NCI-H226 (cell line): ENCODE measurements around the gene KIRREL3.

ENCODE experiments used
- DNase-seq: peaks from one replicate; pipeline ENCODE4 v3.0.0-alpha.2; 2015

The KIRREL3 gene

DNA sequence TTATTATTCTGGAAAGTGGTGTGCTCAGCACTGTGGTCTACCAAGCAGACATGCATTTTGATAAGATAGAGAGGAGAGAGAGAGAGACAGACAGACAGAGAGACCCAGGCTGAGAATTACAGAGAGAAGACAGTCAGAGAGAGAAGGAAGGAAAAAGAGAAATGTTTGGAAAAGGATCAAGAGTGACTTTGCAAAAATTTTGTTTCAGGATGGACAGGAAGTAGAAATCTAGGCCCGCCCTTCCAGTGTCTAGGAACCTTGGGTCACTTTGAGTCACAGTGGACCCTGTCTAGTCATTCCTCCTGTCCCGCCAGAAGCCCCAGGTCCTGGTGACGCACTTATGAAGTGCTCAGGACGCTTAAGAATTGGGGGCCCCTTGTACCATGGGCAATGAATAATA, 478.4 kb downstream of the KIRREL3 start:
- DNase-seq, result no peak

DNA sequence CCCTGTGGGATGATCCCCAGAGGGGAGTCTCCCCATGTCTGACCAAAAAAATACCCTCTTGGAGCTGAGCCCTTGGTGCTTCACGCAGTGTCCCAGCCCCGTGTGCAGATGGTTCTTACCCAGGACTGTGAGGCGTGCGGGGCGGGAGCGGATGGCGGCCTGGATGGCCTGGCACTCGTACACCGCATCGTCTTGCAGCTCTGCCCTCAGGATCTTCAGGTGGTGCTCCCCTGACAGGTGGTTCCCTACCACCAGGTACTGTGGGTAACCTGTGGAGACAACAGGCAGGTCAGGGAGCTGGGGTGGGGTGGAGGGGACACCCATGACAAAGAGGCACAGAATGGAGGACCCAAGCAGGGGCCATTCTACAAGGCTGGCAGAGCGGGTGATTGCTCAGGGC, 479.4 kb downstream of the KIRREL3 start:
- DNase-seq, result no peak

DNA sequence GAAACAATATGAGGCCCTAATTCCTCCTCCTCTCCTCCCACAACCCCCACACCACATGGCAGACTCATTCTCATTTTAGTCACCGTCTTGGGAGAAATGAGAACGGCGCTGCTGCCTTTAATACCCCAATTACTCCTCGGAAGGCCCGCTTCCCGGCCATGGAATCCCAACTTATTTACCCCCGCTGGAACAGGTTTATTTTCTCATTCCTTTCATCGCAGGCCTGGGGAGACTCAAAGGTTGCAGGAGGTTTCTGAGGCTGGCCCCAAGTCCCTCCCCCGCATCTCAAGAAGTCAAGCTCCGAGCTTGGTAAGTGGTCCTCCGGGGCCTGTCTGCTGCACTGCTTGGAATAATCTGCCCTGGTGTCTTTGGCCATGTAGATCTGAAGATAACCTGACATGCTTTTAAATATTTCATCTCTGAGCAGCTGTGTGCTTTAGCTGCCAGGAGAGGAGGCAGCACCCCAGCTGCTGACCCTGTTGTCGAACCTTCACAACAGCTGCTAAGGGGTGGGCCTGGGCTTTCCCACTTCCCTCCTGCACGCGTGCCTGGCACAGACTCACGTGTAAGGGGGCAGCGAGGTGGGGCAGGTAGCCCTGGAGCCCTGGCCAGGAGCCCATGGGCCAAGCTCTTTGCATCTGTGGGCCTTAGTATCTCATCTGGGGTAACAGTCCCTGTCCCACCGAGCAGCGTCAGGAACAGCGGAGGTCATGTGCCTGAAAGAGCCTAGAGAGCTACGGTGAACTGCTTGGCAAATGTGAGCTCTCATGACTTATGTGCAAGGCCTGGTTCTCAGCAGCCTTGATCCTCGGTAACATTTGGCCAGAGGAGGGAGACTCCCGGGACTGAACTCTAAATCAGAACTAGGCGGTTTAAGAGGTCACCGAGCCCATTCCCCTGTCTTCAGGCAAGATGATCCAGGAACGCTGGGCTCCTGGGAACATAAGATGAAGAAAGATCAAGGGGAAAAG, 480.5 kb downstream of the KIRREL3 start:
- no peak for DNase-seq

DNA sequence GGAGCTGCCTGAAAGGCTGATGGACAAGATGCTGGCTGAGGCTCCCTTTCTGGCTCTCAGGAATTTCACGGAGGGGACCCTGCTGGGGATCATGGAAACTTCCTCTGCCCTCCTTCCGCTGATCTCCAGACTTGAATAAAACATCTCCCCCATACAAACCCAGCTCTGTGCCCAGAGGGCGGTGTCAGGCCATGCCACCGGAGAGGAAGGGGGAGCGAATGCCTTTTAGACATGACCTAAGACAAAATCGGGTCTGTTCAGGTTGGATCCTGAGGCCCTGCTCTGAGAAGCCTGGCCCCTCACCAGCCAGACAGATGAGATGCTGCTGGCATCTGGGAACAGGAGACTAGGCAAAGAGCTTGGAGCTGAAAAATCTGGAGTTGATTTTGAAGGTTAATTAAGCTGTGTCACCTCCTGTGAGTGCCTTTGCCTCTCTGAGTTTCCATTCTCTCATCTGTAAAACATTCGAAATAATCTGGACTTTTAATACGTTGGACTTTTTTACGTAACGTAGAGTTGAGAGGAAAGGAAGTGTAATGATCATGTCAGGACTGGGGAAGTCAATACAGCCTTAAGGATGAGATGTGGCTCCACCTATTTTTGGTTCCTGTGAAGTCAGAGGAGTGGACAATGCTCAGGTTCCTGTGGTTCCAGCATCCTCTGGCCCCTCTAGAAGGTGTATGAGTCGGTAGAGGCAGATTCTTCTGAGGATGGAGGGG, 481.4 kb downstream of the KIRREL3 start:
- no peak for DNase-seq

DNA sequence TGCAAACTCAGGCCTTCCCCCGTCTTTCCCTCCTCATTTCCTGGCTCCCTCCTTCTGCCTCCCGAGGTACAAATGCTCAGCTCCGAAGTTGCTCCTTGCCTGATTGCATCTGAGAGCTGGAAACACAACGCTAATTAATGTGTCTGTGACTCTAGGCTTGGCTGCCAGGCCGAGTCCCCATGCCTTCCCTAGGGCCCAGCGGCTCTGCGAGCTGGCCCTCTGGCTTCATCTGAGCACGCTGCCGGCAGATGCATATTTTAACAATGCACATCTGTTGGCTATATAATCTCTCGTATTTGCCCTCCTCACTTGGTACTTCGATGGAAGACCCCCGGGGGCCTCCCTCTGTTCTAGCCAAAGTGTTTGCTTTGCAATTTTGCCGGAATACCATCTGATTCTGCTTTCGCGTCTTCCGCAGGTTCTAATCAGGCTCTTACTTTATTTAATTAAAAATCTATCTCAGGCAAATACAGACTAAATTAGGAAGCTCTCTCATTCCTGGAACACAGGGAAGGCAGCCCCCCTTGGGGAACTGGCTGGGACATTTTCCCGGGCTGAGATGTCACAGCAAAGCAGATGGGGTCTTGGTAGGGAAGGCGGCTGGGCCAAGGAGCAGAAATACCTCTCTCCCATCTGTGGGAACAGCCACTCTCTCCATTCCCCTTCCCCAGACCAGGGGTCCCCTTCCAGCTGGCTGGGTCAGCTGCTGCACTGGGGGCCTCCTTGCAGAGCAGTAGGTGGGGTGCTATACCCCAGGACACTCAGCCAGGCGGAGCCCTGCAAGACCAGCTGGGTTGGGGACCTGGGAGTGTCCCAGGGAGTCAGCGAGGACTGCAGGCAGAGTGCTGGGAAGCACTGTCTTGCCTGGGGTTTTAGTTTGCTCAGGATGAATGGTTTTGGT, 482.2 kb downstream of the KIRREL3 start:
- DNase-seq, result no peak

DNA sequence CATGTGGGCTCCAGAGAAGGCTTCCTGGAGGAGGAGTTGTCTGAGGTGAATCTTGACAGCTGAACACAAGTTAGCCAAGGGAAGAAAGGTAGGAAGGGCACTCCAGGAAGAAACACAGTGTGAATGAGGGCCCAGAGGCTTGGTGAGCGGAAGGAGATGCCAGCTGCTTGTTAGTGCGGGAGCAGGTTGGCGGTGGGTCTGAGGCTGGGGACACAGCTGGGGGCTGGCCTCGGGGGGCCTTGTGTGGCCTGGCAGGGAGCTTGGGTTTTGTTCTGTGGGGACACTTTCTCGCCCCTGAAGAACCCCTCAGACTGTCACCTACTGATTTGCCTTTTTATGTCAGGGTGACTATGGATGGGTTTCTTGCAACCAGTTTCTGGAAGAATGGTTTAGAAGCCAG, 485.1 kb downstream of the KIRREL3 start:
- no peak for DNase-seq

DNA sequence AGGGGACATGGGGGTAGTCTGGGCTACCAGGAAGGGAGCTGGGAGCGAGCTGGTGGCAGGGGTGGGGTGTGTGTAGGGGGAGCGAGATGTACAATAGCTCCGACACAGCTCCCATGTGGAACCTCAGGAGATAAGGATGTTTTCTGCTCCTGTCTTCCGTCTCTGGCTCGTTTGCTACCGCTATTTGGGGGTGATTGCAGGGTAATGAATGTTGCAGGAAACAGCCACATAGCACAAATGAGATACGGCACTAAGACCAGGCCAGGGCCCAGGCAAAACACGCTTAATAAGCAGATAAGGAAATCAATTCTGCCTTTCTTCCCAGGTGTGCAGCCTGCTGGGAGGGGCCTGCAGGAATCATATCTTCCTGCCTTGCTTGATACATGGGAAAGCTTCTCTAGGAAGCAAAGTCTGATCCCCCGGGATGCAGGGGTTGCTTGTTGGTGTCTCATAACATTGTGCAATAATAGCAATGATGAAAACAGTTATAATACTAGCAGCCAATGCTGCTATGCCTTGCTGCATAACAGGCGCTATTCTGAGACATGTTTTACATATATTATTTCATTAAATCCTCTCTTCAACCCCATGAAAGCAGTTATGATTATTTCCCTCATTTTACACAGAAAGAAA, 486.4 kb downstream of the KIRREL3 start:
- DNase-seq, result no peak

DNA sequence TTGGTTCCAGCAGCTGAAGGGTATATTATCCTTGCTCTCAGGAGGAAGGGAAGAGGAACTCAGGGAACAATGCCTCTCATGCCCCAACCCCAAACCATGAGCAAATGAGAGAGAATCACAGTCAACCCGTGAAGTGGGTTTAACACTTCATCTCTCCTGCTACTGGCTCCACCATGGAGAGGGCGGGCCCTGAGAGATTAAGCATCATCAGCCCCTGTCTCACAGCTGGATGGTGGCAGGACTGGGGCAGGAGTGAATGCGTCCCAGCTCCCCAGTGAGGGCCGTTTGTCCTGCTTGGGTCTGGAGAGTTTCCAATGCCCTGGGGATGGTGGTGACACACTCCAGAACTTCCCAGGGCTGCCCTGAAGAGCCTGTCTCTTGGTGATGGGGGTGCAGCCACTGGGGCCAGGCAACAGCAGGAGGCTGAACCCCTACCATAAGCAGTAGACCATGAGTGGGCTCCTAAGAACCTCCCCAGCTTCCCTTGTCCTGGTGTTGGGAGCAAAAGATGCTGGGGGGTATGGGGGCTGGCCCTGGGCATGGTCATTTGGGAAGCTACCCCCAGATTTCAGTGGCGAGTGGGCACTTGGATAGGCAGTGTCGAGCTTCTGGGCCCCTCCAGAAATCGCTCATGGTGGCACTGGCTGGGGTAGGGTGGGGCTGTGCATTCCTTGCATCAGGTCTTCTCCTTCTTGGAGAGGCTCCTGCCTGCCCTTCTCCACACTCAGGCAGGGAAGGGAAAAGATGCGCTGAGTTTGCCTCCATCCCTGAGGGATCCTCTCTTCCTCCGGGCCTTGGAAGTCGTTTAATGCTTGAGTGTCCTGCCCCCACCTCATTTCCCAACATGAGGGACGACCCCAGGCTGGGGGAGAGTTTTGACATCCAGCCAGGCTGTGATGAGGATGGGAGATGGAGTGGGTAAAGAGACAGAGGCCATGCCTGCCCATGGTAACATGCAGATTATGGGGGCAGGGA, 487.5 kb downstream of the KIRREL3 start:
- no peak for DNase-seq

DNA sequence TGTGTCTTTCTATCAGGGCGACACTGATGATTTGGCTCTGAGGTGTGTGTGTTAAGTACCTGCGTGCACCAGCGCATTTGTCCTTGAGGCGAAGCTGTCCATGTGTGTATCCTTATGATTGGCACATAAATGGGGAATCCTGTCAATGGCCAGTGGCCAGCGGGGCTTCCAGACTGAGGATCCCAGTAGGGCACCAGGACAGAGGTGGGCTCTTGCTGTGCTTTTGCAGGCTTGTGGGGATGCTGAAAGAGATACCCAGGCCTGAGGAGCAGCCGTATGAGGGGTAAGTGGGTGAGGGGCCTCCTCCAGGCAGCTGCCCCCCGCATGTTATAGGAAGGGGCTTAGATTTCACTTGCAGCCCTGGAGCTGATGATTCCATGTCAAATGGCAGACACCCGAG, 488.3 kb downstream of the KIRREL3 start:
- no peak for DNase-seq

DNA sequence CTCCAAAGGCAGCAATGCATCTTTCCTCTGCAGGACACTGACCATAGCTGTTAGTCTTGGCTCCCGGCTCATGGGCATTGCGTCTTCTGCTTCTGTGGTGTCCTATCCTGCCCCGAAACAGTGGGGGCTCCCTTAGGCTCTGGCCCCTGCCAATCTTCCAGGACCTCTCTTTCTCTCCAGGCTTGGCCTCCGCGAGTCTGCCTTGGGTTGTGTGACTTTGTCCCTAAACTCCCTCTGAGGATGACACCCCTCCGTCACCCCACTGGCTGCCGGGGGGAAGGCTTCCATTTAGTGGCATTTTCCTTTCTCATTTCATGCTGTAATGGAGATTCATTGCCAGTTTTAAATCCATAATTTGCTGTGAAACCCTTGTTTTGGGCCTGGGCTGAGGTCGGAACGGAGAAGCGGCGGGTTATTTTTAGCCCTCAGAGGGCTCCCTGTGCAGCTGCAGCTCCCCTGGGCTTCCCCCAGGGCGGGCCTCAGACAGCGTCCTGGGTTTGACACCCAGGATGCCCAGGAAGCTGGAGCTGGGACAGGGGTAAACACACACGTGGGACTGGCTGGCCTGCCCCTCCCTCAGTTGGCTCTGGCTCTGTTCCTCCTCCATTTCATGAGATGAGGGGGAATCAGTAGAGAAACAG, 489.0 kb downstream of the KIRREL3 start:
- DNase-seq, result no peak

DNA sequence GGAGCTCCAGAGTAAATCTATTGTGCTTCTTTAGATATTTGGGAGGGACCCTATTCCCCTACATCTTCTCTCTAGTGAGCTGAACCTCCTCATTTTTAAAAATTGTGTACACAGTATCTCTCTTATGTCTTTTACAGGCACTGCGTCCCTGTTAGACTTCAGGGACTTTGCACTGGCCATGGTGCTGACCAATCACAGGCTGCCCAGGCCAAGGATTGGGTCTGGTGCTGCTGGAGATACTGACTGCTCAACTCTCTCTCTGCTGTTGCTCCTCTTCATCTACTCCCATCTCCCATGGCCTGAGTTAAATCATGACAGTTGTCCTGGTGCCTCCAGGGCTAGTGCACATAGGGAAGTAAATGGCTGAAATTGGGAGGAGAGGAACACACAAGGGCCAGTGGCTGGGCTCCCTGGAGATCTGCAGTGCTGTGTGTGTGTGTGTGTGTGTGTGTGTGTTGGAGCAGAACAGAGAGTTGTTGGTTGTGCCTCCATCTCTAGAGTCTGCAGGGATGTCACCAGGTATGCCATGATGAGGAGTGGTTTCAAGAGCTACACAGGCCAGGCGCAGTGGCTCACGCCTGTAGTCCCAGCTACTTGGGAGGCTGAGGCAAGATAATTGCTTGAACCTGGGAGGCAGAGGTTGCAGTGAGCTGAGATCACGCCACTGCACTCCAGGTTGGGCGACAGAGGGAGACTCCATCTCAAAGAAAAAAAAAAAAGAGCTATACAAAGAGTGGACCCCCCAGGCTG, 489.8 kb downstream of the KIRREL3 start:
- DNase-seq, result no peak

DNA sequence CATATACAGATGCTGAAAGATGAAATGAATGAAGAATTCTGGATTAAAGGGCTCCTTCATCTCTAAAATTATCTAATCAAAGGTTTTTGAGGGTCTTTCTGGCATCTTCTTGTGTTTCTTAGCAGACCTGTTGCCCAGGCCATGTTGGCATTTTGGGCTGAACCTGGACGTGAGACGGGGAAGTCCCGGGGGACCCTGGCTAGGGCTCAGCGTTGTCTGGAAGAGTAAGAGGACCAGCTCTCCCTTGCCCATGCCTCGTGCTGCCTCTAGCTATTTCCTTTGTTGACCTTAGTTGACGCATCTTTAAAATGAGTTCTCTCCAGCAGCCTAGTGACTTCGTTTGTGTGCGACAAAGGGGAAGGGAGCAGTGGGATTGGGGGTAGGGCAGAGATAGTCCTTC, 492.9 kb downstream of the KIRREL3 start:
- DNase-seq, result no peak

DNA sequence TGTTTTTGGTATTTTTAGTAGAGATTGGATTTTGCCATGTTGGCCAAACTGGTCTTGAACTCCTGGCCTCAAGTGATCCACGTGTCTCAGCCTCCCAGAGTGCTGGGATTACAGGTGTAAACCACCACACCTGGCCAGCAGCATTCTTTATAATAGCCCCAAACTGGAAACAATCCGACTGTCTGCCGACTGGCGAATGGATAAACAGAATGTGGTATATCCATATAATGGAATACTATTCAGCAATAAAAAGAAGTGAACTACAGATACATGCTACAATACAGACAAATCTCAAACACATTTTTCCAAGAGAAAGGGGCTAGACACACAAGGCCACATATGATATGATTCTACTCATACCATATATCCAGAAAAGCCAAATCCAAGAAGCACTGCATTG, 493.8 kb downstream of the KIRREL3 start:
- no peak for DNase-seq

DNA sequence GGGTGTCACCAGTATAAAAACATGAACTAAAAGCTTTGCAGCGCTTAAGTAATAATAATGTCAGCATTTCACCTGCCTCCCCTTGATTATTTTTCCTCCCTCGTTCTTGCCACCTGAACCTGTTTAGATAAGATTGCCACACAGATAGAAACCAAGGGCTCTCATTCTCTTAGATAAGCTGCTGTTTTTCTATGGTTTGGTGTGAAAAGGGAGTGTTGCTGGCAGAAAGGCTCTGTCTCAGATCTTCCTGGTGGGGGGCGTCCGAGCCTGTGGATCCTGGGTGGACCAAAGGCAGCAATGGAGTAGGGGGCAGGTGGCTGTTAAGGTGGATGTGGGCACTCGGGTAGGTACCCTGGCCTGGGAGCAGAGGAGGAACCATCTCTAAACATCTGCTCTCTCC, 497.6 kb downstream of the KIRREL3 start:
- no peak for DNase-seq

DNA sequence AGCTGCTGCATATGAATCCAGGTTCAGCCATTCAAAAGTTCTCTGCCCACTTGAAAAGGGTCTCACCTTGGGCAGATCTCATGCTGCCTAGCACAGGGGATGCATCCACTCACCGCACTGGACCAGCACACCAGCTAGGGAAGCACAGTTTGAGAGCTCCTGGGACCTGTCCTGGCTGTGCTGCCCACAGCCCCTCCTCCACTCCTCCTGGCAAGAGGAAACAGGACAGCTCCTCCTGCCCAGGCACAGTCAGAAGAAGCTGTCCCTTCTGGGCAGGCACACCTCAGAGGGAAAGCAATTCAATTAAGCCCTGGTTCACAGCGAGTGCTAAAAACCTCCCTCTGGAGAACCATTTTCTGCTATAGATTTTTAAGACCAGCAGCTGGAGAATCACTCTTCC, 498.4 kb downstream of the KIRREL3 start:
- no peak for DNase-seq

DNA sequence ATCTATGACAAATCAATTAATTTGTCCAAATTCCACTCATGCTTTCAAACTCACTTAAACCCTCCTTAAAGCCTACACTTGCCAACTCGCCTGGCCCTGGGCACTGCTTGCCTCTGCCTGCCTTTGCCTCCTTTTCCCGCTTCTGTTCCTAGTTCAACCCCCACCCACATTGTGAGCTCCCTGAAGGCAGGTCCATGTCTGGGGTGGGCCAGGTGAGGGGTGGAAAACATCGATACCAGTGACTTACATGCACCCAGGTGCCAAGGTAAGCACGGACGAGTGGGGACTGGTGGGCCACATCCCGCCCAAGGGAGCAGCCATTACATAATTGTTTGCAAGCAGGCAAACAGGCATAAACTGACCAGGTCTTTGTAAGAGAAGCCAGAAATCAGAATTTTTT, 498.9 kb downstream of the KIRREL3 start:
- no peak for DNase-seq

DNA sequence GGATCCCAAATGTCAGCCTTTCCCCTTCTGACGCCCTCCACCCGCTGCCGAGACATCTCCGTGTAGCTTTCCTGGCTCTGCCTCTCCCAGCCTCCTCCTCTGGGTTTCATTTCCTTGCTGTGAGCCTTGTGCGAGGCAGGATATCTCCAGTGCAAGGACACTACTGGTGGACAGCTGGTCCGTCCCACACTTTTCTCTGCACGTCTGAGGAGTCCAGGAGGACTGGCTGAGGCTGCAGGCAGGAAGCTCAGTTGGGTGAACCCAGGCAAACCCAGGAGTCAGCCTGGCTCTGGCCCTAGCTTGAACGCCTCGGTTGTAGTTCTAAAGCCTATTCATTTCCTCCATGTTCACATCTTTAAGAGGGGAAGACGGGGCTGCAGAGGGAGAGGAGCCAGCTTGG, 499.6 kb downstream of the KIRREL3 start:
- no peak for DNase-seq

DNA sequence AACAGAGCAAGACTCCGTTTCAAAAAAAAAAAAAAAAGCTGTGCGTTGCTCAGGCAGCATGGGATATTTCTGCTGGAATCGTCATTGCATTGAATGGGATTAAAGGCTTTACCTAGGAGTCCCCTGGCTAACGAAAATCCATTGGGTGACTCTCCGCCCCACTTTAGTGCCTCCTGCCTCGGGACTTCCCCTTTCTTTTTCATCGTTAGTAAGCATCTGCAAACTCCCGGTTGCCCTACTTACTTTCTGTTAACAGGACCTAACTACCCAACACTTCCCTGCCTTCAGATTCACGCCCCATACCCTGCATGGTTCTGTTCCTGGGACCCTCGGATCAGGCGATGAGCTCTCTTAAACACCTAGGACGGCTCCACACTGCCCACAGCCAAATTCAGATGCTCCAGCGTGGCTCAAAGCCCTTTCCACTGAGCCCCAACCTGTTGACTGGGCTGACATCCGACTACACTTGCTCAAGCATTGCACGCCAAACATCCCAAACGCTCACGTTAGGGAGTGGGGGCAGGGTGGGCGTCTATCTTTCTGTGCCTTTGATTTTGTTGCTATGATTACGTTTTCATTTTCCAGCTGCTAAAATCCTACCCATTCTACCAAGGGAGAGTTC, 501.3 kb downstream of the KIRREL3 start:
- no peak for DNase-seq

DNA sequence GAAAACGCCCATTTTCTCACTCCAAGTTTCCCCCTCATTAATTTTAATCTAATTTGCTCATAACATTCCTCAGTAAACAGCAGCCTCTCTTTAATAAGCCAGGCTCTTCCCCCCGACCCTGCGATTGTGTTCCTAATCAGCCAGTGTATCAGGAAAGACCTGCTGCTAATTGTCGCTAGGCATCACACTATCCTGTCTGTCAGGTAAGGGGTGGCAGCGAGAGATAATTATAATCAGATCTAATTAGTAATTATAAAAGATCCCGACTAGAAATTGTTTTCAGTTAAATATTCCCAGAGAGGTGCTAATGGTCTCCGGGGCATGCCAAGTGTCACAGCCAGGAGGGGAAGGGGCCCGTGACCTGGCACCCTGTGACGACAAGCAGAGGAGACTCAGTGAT, 502.3 kb downstream of the KIRREL3 start:
- DNase-seq, result no peak
